Ovary (tissue), 3 donors: ENCODE results near the gene YBX1.

Experiments
- EP300 ChIP-seq: sonication (generic); formaldehyde crosslinking; IDR thresholded peaks from one replicate; pipeline ENCODE4 v1.6.1; 2017; ENCODE audit warnings: antibody characterized with exemption
- POLR2A ChIP-seq: fragments of 450-650 bp; IDR thresholded peaks from one replicate; pipeline ENCODE4 v1.6.1; 2017; ENCODE audit warnings: antibody characterized with exemption, mild to moderate bottlenecking, moderate library complexity
- TF ChIP-seq, protein P1 (sequence below), 3 donors: fragments of 450-650 bp in 2 of 3; fragments of 200-600 bp in 1 of 3; IDR thresholded peaks; one replicate each; pipeline versions ENCODE4 v1.5.1 to v1.8.0; 2016 to 2022; ENCODE audit warnings: antibody characterized with exemption in 3 of 3, mild to moderate bottlenecking in 1 of 3
- donor health status: DM: no; HTN: no; CAD: no.

DNA sequence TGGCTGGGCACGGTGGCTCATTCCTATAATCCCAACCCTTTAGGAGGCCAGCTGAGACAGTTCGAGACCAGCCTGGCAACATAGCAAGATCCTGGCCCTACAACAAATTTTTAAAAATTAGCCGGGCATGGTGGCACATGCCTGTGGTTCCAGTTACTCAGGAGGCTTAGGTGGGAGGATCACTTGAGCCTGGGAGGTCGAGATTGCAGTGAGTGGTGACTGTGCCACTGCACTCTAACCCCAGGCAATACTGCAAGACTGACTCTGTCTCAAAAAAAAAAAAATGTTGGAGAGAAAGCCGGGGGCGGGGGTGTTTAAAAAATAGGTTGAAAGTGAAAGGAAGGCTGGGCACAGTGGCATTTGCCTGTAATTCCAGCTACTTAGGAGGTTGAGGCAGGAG, 41.3 kb downstream of the YBX1 start:
- TF ChIP-seq EP300 (no peak), POLR2A (no peak)
- TF ChIP-seq, protein P1, sequence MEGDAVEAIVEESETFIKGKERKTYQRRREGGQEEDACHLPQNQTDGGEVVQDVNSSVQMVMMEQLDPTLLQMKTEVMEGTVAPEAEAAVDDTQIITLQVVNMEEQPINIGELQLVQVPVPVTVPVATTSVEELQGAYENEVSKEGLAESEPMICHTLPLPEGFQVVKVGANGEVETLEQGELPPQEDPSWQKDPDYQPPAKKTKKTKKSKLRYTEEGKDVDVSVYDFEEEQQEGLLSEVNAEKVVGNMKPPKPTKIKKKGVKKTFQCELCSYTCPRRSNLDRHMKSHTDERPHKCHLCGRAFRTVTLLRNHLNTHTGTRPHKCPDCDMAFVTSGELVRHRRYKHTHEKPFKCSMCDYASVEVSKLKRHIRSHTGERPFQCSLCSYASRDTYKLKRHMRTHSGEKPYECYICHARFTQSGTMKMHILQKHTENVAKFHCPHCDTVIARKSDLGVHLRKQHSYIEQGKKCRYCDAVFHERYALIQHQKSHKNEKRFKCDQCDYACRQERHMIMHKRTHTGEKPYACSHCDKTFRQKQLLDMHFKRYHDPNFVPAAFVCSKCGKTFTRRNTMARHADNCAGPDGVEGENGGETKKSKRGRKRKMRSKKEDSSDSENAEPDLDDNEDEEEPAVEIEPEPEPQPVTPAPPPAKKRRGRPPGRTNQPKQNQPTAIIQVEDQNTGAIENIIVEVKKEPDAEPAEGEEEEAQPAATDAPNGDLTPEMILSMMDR (IDR thresholded peaks at IDR 0.05), result no peak
